Lung (tissue), 12 donors: ENCODE measurements around the gene CACNA1C. TPM values are rescaled to one million over a fixed set of nuclear protein-coding genes. Genes with fewer than 3 reads are reported as not detected.
A peak's percentile ranks its signal among the peaks of the same experiment; 100 is the strongest.

Experiments used
- ATAC-seq: fragments of 200-7000 bp; cut with Tn5 transposase; one replicate; pipeline ENCODE4 v1.9.1; 2020; ENCODE audit warnings: moderate number of reproducible peaks; ENCODE audit not compliant: insufficient read depth, low FRiP score
- DNase-seq, 3 donors: peaks; one replicate each; pipeline ENCODE4 v3.0.0-alpha.2; 2013 to 2017
- H3K27ac ChIP-seq, 2 donors: one replicate each; pipeline ENCODE4 v1.5.1; 2013; ENCODE audit warnings: mild to moderate bottlenecking in 2 of 2, moderate library complexity in 2 of 2, control low read depth in 1 of 2, inconsistent platforms in 1 of 2, low read depth in 1 of 2, low read length in 1 of 2
- H3K27me3 ChIP-seq, 3 donors: one replicate each; pipeline ENCODE4 v1.5.1; 2013; ENCODE audit warnings: low read length in 2 of 3; ENCODE audit not compliant: control insufficient read depth in 3 of 3, insufficient read depth in 3 of 3
- H3K36me3 ChIP-seq, 4 donors: one replicate each; pipeline ENCODE4 v1.5.1; 2013; ENCODE audit warnings: low read length in 4 of 4, mild to moderate bottlenecking in 1 of 4, moderate library complexity in 1 of 4; ENCODE audit not compliant: control insufficient read depth in 4 of 4, insufficient read depth in 4 of 4
- H3K4me1 ChIP-seq, 5 donors: one replicate each; pipeline ENCODE4 v1.5.1; 2013; ENCODE audit warnings: low read length in 5 of 5, mild to moderate bottlenecking in 2 of 5, moderate library complexity in 1 of 5; ENCODE audit not compliant: control insufficient read depth in 5 of 5, insufficient read depth in 5 of 5
- H3K4me3 ChIP-seq: one replicate; pipeline ENCODE4 v1.5.1; 2013; ENCODE audit warnings: mild to moderate bottlenecking, control low read depth, moderate library complexity
- H3K9ac ChIP-seq, 2 donors: one replicate each; pipeline ENCODE4 v1.5.1; 2013; ENCODE audit warnings: low read length in 2 of 2, control low read depth in 1 of 2; ENCODE audit not compliant: insufficient read depth in 1 of 2
- H3K9me3 ChIP-seq, 4 donors: one replicate each; pipeline ENCODE4 v1.5.1; 2013; ENCODE audit warnings: low read length in 3 of 4, mild to moderate bottlenecking in 1 of 4, moderate library complexity in 1 of 4; ENCODE audit not compliant: control insufficient read depth in 4 of 4, insufficient read depth in 3 of 4
- CTCF ChIP-seq: IDR thresholded peaks from 2 replicates; pipeline ENCODE4 v1.5.1; 2012; ENCODE audit warnings: mild to moderate bottlenecking; ENCODE audit errors: control extremely low read depth, extremely low read depth
- WGBS, 2 donors: extraction: QIAGEN DNeasy Blood & Tissue Kit; methylation state at CpG; one replicate each; pipeline ENCODE4 v1.1.7; 2013; 5-methylcytosine and 5-hydroxymethylcytosine counted together
- polyA plus RNA-seq, 2 donors: library from polyadenylated mRNA; stranded (reverse); fragments of 200-250 nt; gene quantifications; one replicate each; pipeline ENCODE4 v1.2.1, GENCODE V29; 2013
- total RNA-seq, 2 donors: library from RNA; depleted of rRNA in 1 of 2; stranded (reverse); fragments of >200 nt in 1 of 2; gene quantifications; one replicate each; pipeline ENCODE4 v1.2.1, GENCODE V29; 2014 to 2021
- donor health status: control.
- donor health status: control.
- donor health status: Bipolar disorder and iron deficiency.
- donor health status: healthy.
- donor health status: DM: yes; HTN: yes; CAD: no.

The CACNA1C gene
- total and polyA plus RNA-seq, 4 donors, result 3.2 to 17.5 (median 7.5) TPM

- Histone ChIP-seq H3K27ac (no peak overlapping the region), H3K9me3 (no peaks in the 10 kb centered on the region), H3K9ac (peak overlapping the region in 1 of 2 donors; percentile 13), H3K4me3 (no peak overlapping the region), H3K27me3 (peaks cover 0 to 10% (median 2%) of the 10 kb centered on the region in 3 donors), H3K4me1 (peaks cover 0 to 5% (median 0%) of the 10 kb centered on the region in 5 donors), H3K36me3 (peaks cover 0 to 1% (median 0%) of the 10 kb centered on the region in 4 donors)
- DNase-seq (peak; percentile 70 to 79 (median 72)), ATAC-seq (no peak)
- no peak for TF ChIP-seq CTCF
- 10 to 16% methylated on average over 28 of the region's 28 CpGs for WGBS, 2 donors
These were observed 638.2 kb downstream of the CACNA1C start for GRCh38 chr12:2691006-2691344.

GRCh38 chr12:2691345-2692071 lies 638.7 kb downstream of the CACNA1C start:
- no peak overlapping the region for H3K4me3 ChIP-seq
- peaks cover 0 to 1% (median 0%) of the 10 kb centered on the region in 4 donors for H3K36me3 ChIP-seq
- no peak for TF ChIP-seq CTCF
- peak; percentile 35 to 41 (median 36) for DNase-seq
- peak; percentile 42 for ATAC-seq
- H3K9me3 ChIP-seq, result no peaks in the 10 kb centered on the region
- peaks cover 0 to 10% (median 2%) of the 10 kb centered on the region in 3 donors for H3K27me3 ChIP-seq
- no peak overlapping the region for H3K27ac ChIP-seq
- H3K9ac ChIP-seq, result peak overlapping the region in 1 of 2 donors; percentile 13
- WGBS, 2 donors, result 7 to 13% methylated on average over 53 to 62 of the region's 62 CpGs
- H3K4me1 ChIP-seq, result peaks cover 0 to 5% (median 0%) of the 10 kb centered on the region in 5 donors

GRCh38 chr12:2692080-2692479 lies 639.3 kb downstream of the CACNA1C start:
- 34 to 50% methylated on average over 13 of the region's 13 CpGs for WGBS, 2 donors
- Histone ChIP-seq H3K36me3 (peaks cover 0 to 1% (median 0%) of the 10 kb centered on the region in 4 donors), H3K9me3 (no peaks in the 10 kb centered on the region), H3K4me1 (peaks cover 0 to 5% (median 0%) of the 10 kb centered on the region in 5 donors), H3K4me3 (no peak overlapping the region), H3K27me3 (peaks cover 0 to 10% (median 2%) of the 10 kb centered on the region in 3 donors), H3K27ac (no peak overlapping the region), H3K9ac (no peak overlapping the region)
- no peak for TF ChIP-seq CTCF
- ATAC-seq (no peak), DNase-seq (no peak)
